ENCODE results near the gene LYPD1. TPM values are rescaled to one million over a fixed set of nuclear protein-coding genes. Genes with fewer than 3 reads are reported as not detected.

Gene LYPD1
- total RNA-seq, 1 donor from 2014 or later = 53.2 TPM

DNA sequence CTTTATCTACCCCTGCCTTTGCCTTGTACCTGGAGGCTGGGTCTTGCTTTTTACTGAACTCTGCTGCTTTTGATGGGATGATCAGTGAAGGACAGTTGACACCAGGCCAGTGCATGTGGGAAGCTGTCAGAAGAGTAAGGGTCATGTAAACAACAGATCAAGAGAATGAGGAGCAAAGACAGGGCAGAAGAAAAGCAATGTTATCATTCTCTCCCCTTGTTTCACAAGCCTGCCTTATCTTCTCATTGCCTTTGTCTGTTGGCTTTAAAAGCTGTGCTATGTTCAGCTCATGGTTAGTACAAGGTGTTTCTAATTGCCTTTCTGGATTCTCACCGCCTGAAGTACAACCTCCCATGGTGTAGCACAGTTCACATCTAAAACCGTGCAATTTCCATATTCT is 27.6 kb downstream of the LYPD1 start:
- no peak overlapping the region for H3K4me3 ChIP-seq (ENCODE audit: low read depth, low read length)
- H3K27me3 ChIP-seq (ENCODE audit: control insufficient read depth, insufficient read depth, low read length) = no peaks in the 10 kb centered on the region
- peaks cover 9% of the 10 kb centered on the region for H3K36me3 ChIP-seq (ENCODE audit: control insufficient read depth, insufficient read depth, low read length)
- no peak for DNase-seq (ENCODE audit: low read depth)
- TF ChIP-seq, protein P1, sequence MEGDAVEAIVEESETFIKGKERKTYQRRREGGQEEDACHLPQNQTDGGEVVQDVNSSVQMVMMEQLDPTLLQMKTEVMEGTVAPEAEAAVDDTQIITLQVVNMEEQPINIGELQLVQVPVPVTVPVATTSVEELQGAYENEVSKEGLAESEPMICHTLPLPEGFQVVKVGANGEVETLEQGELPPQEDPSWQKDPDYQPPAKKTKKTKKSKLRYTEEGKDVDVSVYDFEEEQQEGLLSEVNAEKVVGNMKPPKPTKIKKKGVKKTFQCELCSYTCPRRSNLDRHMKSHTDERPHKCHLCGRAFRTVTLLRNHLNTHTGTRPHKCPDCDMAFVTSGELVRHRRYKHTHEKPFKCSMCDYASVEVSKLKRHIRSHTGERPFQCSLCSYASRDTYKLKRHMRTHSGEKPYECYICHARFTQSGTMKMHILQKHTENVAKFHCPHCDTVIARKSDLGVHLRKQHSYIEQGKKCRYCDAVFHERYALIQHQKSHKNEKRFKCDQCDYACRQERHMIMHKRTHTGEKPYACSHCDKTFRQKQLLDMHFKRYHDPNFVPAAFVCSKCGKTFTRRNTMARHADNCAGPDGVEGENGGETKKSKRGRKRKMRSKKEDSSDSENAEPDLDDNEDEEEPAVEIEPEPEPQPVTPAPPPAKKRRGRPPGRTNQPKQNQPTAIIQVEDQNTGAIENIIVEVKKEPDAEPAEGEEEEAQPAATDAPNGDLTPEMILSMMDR (IDR thresholded peaks at IDR 0.05; ENCODE audit: insufficient read depth, low read length, poor library complexity, severe bottlenecking) = no peak

DNA sequence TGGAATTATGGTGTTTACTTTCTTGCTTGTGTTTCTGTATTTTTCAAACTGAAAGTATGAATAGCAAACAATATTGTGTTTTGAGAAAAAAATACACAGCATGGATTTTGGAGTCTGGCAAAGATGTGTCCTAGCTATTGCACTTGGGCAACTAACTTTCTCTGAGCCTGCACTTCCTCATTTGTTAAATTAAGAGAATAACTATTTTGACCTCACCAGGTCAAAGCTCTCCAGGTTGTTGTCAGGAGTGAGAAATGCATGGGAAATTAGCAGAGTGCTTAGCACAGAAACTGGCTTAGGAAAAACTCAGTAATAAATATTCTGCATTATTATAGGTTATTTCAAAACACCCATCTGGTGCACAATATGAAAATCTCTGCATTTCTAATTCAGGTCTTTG is 28.2 kb downstream of the LYPD1 start:
- TF ChIP-seq, protein P1 (IDR thresholded peaks at IDR 0.05; ENCODE audit: insufficient read depth, low read length, poor library complexity, severe bottlenecking) = no peak
- no peak for DNase-seq (ENCODE audit: low read depth)
- no peaks in the 10 kb centered on the region for H3K27me3 ChIP-seq (ENCODE audit: control insufficient read depth, insufficient read depth, low read length)
- H3K4me3 ChIP-seq (ENCODE audit: low read depth, low read length) = no peak overlapping the region
- H3K36me3 ChIP-seq (ENCODE audit: control insufficient read depth, insufficient read depth, low read length) = peaks cover 9% of the 10 kb centered on the region

DNA sequence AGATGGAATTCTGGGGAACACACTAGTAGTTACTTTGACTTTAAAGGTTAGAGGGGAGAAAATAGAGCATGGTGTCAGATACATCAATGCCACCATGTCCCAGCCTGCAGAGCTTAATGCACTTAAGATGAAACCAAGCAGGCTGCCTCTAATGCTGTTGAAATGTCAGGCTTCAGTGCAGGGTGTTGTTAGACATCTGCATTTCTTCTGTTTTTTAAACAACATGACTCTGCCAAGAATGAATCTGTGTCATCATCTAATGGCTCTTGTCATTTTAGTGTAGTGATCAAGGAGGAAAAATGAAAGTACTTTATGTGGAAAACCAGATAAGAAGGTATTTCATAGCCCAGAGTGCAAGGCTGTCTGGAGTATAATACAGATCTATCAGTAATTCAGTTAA is 29.9 kb downstream of the LYPD1 start:
- TF ChIP-seq, protein P1 (IDR thresholded peaks at IDR 0.05; ENCODE audit: insufficient read depth, low read length, poor library complexity, severe bottlenecking) = no peak
- no peak for DNase-seq (ENCODE audit: low read depth)
- Histone ChIP-seq H3K27me3 (ENCODE audit: control insufficient read depth, insufficient read depth, low read length) (no peaks in the 10 kb centered on the region), H3K4me3 (ENCODE audit: low read depth, low read length) (no peak overlapping the region), H3K36me3 (ENCODE audit: control insufficient read depth, insufficient read depth, low read length) (peaks cover 6% of the 10 kb centered on the region)

DNA sequence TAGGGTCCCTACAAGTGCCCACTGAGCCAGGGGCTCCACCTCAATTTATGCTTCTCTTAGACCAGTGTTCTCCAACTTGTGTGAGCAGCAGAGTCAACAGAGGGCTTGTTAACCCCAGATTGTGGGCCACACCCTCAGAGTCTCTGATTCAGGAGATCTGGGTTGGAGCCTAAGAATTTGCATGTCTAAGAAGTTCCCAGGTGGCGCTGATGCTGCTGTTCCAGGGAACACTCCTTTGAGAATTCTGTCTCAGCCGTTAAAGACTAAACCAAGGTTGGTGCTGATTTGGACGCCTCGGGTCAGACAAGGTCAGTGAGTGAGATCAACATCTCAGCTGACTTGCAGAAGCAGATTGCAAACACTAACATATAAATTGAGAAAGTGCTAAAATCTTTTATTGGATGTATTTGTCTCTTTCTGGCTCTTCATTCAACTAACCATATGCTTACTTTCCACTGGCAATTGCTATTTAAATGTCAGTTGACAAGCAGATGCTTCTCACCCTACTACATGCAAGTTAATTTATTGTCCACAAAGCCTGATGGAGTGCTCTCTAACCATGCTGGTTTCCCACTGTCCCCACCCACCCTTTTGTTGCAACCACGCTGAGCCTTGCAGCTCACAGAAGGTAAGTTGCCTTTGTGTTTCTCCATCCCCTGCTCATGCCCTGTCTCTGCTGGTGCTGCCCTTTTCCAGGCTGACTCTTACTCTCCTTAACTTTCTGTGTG is 31.5 kb downstream of the LYPD1 start:
- no peak for DNase-seq (ENCODE audit: low read depth)
- H3K36me3 ChIP-seq (ENCODE audit: control insufficient read depth, insufficient read depth, low read length) = peaks cover 3% of the 10 kb centered on the region
- TF ChIP-seq, protein P1 (IDR thresholded peaks at IDR 0.05; ENCODE audit: insufficient read depth, low read length, poor library complexity, severe bottlenecking) = no peak
- no peak overlapping the region for H3K4me3 ChIP-seq (ENCODE audit: low read depth, low read length)
- H3K27me3 ChIP-seq (ENCODE audit: control insufficient read depth, insufficient read depth, low read length) = no peaks in the 10 kb centered on the region

DNA sequence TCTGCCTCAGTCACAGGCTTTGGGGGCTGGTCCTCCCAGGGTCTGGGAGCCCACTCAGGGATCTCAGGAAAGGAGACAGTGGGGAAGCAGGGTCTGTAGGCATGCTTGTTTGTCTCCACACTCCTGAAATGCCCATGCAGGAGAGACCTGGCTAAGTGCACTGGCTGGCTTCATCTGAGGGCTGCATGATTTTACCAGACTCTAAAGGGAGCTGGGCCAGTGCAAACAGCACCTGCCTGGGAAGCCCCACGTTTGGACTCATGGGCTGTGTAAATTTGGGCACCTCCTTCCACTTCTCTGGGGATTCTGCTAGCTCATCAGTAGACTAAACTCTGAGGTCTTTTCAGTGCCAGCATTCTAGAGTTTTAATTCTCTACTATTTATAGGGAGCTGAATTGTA is 33.7 kb downstream of the LYPD1 start:
- Histone ChIP-seq H3K27me3 (ENCODE audit: control insufficient read depth, insufficient read depth, low read length) (no peaks in the 10 kb centered on the region), H3K4me3 (ENCODE audit: low read depth, low read length) (no peak overlapping the region), H3K36me3 (ENCODE audit: control insufficient read depth, insufficient read depth, low read length) (no peaks in the 10 kb centered on the region)
- no peak for DNase-seq (ENCODE audit: low read depth)
- TF ChIP-seq, protein P1 (IDR thresholded peaks at IDR 0.05; ENCODE audit: insufficient read depth, low read length, poor library complexity, severe bottlenecking) = no peak

DNA sequence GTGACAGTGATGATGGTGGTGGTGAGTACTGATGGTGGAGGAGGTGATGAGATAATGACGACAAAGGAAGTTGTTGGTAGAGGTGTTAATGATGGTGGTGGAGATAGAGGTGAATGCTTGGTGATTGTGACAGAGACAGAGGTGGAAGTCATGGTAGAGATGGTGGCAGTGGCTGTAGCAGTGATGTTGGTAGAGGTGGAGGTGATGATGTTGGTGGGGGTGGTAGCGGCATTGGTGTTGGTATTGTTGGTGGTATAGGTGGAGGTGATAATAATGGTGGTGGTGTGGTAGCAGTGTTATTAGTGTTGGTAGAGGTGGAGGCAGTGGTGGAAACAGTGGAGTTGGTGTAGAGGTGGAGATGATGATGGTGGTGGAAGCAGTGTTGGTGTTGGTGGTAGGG is 36.4 kb downstream of the LYPD1 start:
- H3K4me3 ChIP-seq (ENCODE audit: low read depth, low read length) = no peak overlapping the region
- H3K36me3 ChIP-seq (ENCODE audit: control insufficient read depth, insufficient read depth, low read length) = no peaks in the 10 kb centered on the region
- DNase-seq (ENCODE audit: low read depth) = no peak
- no peaks in the 10 kb centered on the region for H3K27me3 ChIP-seq (ENCODE audit: control insufficient read depth, insufficient read depth, low read length)
- TF ChIP-seq, protein P1 (IDR thresholded peaks at IDR 0.05; ENCODE audit: insufficient read depth, low read length, poor library complexity, severe bottlenecking) = no peak

Measured in kidney epithelial cell (primary cell).